Astrocyte (in vitro differentiated cells and primary cell): ENCODE data around the gene SLC7A6OS. TPM values are rescaled to one million over a fixed set of nuclear protein-coding genes. Genes with fewer than 3 reads are reported as not detected.

Experiments used
- DNase-seq: peaks from one replicate; pipeline ENCODE4 v3.0.0-alpha.2; 2010; ENCODE audit warnings: low read depth
- FAIRE-seq: peaks from 2 replicates; lab custom pipeline; 2011; peaks lifted over from hg19 to GRCh38; lab: Jason Lieb, UNC
- H2AFZ ChIP-seq: 2 replicates; pipeline ENCODE4 v1.6.0; 2012; ENCODE audit warnings: low read depth, low read length, inconsistent platforms
- H3K27ac ChIP-seq: 2 replicates; pipeline ENCODE4 v1.5.1; 2011; ENCODE audit warnings: low read depth, low read length, inconsistent platforms
- H3K27me3 ChIP-seq: 2 replicates; pipeline ENCODE4 v1.6.0; 2011; ENCODE audit warnings: low read length, inconsistent platforms; ENCODE audit not compliant: insufficient read depth
- H3K36me3 ChIP-seq: 2 replicates; pipeline ENCODE4 v1.5.1; 2011; ENCODE audit warnings: low read length, inconsistent platforms; ENCODE audit not compliant: insufficient read depth
- H3K4me1 ChIP-seq: 2 replicates; pipeline ENCODE4 v1.5.1; 2011; ENCODE audit warnings: low read length, inconsistent platforms; ENCODE audit not compliant: insufficient read depth
- H3K4me2 ChIP-seq: 2 replicates; pipeline ENCODE4 v1.6.0; 2012; ENCODE audit warnings: low read length, inconsistent platforms
- H3K4me3 ChIP-seq: 2 replicates; pipeline ENCODE4 v1.5.1; 2011; ENCODE audit warnings: low read depth, mild to moderate bottlenecking, low read length, inconsistent platforms; ENCODE audit not compliant: insufficient read depth
- H3K79me2 ChIP-seq: 2 replicates; pipeline ENCODE4 v1.6.0; 2012; ENCODE audit warnings: mild to moderate bottlenecking, low read length, inconsistent platforms; ENCODE audit not compliant: insufficient read depth
- H3K9ac ChIP-seq: 2 replicates; pipeline ENCODE4 v1.6.0; 2012; ENCODE audit warnings: mild to moderate bottlenecking, low read length, inconsistent platforms
- H3K9me3 ChIP-seq: 2 replicates; pipeline ENCODE4 v1.5.1; 2012; ENCODE audit warnings: low read depth, mild to moderate bottlenecking, low read length, inconsistent platforms; ENCODE audit not compliant: insufficient read depth
- H4K20me1 ChIP-seq: 2 replicates; pipeline ENCODE4 v1.6.0; 2012; ENCODE audit warnings: low read length, inconsistent platforms; ENCODE audit not compliant: insufficient read depth
- H3K27ac Mint-ChIP-seq: one replicate; pipeline ENCODE4 v1.8.0; 2021; ENCODE audit warnings: mild to moderate bottlenecking, mixed read lengths; ENCODE audit not compliant: unreplicated experiment
- H3K27me3 Mint-ChIP-seq: one replicate; pipeline ENCODE4 v1.8.0; 2021; ENCODE audit warnings: low read depth, mixed read lengths; ENCODE audit not compliant: unreplicated experiment
- H3K36me3 Mint-ChIP-seq: one replicate; pipeline ENCODE4 v1.8.0; 2021; ENCODE audit warnings: low read depth, mixed read lengths; ENCODE audit not compliant: unreplicated experiment
- H3K4me1 Mint-ChIP-seq: one replicate; pipeline ENCODE4 v1.8.0; 2021; ENCODE audit warnings: low read depth, mixed read lengths; ENCODE audit not compliant: unreplicated experiment
- H3K4me3 Mint-ChIP-seq: one replicate; pipeline ENCODE4 v1.8.0; 2021; ENCODE audit warnings: mild to moderate bottlenecking, moderate library complexity, mixed read lengths; ENCODE audit not compliant: unreplicated experiment
- H3K9me3 Mint-ChIP-seq: one replicate; pipeline ENCODE4 v1.8.0; 2021; ENCODE audit warnings: mild to moderate bottlenecking, mixed read lengths; ENCODE audit not compliant: unreplicated experiment
- CTCF ChIP-seq: IDR thresholded peaks from 2 replicates; pipeline ENCODE4 v1.5.1; 2011; ENCODE audit warnings: low read depth, mild to moderate bottlenecking, inconsistent platforms, low read length, moderate library complexity; ENCODE audit not compliant: insufficient read depth
- EZH2 ChIP-seq: IDR thresholded peaks from 2 replicates; pipeline ENCODE4 v1.6.1; 2012; ENCODE audit warnings: mild to moderate bottlenecking, low read length, inconsistent platforms; ENCODE audit not compliant: insufficient read depth
- total RNA-seq: library from RNA; stranded (reverse); gene quantifications from 2 replicates; pipeline ENCODE4 v1.2.1, GENCODE V29; 2021

Gene SLC7A6OS
- total RNA-seq, 1 donor from 2014 or later = 16.7 TPM

GRCh38 chr16:68345958-68346635 is 35.4 kb upstream of the SLC7A6OS start:
- Mint-ChIP-seq H3K27me3 (no peaks in the 10 kb centered on the region), H3K27ac (no peak overlapping the region), H3K4me1 (peaks cover 10% of the 10 kb centered on the region), H3K4me3 (no peak overlapping the region), H3K9me3 (no peaks in the 10 kb centered on the region), H3K36me3 (peaks cover 24% of the 10 kb centered on the region)
- Histone ChIP-seq H3K36me3 (peaks cover 31% of the 10 kb centered on the region), H2AFZ (no peak overlapping the region), H3K4me1 (no peaks in the 10 kb centered on the region), H3K4me3 (no peak overlapping the region), H3K9ac (no peak overlapping the region), H3K27ac (no peak overlapping the region), H4K20me1 (peaks cover 15% of the 10 kb centered on the region), H3K9me3 (no peaks in the 10 kb centered on the region), H3K4me2 (no peak overlapping the region), H3K27me3 (no peaks in the 10 kb centered on the region), H3K79me2 (no peaks in the 10 kb centered on the region)
- DNase-seq (no peak), FAIRE-seq (no peak)
- TF ChIP-seq EZH2 (no peak), CTCF (no peak)

GRCh38 chr16:68345351-68345810 is 34.6 kb upstream of the SLC7A6OS start:
- Mint-ChIP-seq H3K36me3 (peaks cover 22% of the 10 kb centered on the region), H3K4me1 (peaks cover 11% of the 10 kb centered on the region), H3K9me3 (no peaks in the 10 kb centered on the region), H3K27me3 (no peaks in the 10 kb centered on the region), H3K4me3 (no peak overlapping the region), H3K27ac (peak overlapping the region; percentile 19)
- TF ChIP-seq EZH2 (no peak), CTCF (no peak)
- FAIRE-seq = no peak
- Histone ChIP-seq H4K20me1 (peaks cover 11% of the 10 kb centered on the region), H3K9me3 (peaks cover 3% of the 10 kb centered on the region), H3K4me1 (no peaks in the 10 kb centered on the region), H3K27ac (no peak overlapping the region), H3K79me2 (no peaks in the 10 kb centered on the region), H3K4me2 (no peak overlapping the region), H3K27me3 (no peaks in the 10 kb centered on the region), H2AFZ (no peak overlapping the region), H3K4me3 (no peak overlapping the region), H3K36me3 (peaks cover 38% of the 10 kb centered on the region), H3K9ac (no peak overlapping the region)
- peak; percentile 33 for DNase-seq

- H3K36me3 ChIP-seq = peaks cover 42% of the 10 kb centered on the region
- no peak overlapping the region for H3K9ac ChIP-seq
- peaks cover 3% of the 10 kb centered on the region for H3K9me3 ChIP-seq
- DNase-seq (no peak), FAIRE-seq (no peak)
- no peaks in the 10 kb centered on the region for H3K79me2 ChIP-seq
- peaks cover 7% of the 10 kb centered on the region for H4K20me1 ChIP-seq
- no peak overlapping the region for H3K27ac Mint-ChIP-seq
- H3K9me3 Mint-ChIP-seq = no peaks in the 10 kb centered on the region
- no peaks in the 10 kb centered on the region for H3K27me3 ChIP-seq
- H3K4me3 ChIP-seq = no peak overlapping the region
- no peaks in the 10 kb centered on the region for H3K27me3 Mint-ChIP-seq
- no peak overlapping the region for H3K4me3 Mint-ChIP-seq
- no peaks in the 10 kb centered on the region for H3K4me1 ChIP-seq
- no peak overlapping the region for H3K27ac ChIP-seq
- TF ChIP-seq EZH2 = no peak
- no peak for TF ChIP-seq CTCF
- H2AFZ ChIP-seq = no peak overlapping the region
- no peak overlapping the region for H3K4me2 ChIP-seq
- peaks cover 11% of the 10 kb centered on the region for H3K4me1 Mint-ChIP-seq
- H3K36me3 Mint-ChIP-seq = peaks cover 25% of the 10 kb centered on the region
These were observed 33.5 kb upstream of the SLC7A6OS start for GRCh38 chr16:68344252-68344651.
